GM18520 (cell line): Measurements from ENCODE around the gene PTRH1.

Experiments used
- ATAC-seq: cut with Tn5 transposase; IDR thresholded peaks from one replicate; pipeline ENCODE4 v1.9.1; 2021; ENCODE audit not compliant: unreplicated experiment

Gene PTRH1

DNA sequence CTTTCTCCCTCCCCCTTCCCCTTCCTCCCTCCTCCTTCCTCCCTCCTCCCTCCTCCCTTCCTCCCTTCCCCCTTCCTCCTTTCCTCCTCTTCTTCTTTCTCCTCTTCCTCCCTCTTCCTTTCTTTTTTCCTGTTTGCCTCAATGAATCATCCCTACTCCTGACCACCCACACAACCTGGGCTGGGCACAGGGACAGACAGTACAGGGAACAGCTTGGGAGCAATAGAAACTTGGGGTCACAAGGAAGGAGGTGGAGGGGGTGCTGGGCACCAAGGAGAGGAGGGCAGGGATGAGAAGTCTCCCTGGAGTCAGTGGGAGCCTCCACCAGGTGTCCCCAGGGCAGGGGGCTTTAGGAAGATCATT lies 5.4 kb upstream of the PTRH1 start:
- no peak for ATAC-seq

- ATAC-seq = no peak
These were observed 4.8 kb upstream of the PTRH1 start for GRCh38 chr9:127720031-127720864.

DNA sequence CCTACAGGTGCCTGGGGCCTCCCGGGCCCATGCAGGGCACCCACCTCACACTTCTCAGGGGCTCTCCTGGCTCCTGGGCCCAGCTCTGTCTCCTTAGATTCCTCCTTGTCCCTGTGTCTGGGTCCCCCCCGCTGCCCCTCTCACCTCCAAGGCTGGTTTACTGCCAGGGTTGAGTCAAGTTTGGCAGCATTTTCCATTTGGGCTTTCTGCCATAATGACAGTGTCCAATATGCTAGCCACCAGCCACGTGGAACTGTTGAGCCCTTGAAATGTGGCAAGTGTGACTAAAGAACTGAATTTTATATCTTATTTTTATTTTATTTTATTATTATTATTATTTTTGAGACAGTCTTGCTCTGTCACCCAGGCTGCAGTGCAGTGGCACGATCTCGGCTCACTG lies 2.3 kb upstream of the PTRH1 start:
- no peak for ATAC-seq

- no peak for ATAC-seq
These were observed 949 bp upstream of the PTRH1 start for GRCh38 chr9:127716412-127716811.

GRCh38 chr9:127714951-127715469 lies 453 bp downstream of the PTRH1 start:
- ATAC-seq = no peak

- ATAC-seq = no peak
These were observed 1.3 kb downstream of the PTRH1 start for GRCh38 chr9:127714020-127714750.

- no peak for ATAC-seq
These were observed 2.6 kb downstream of the PTRH1 start for GRCh38 chr9:127712867-127713266.

GRCh38 chr9:127712371-127712770 lies 3.1 kb downstream of the PTRH1 start:
- no peak for ATAC-seq

DNA sequence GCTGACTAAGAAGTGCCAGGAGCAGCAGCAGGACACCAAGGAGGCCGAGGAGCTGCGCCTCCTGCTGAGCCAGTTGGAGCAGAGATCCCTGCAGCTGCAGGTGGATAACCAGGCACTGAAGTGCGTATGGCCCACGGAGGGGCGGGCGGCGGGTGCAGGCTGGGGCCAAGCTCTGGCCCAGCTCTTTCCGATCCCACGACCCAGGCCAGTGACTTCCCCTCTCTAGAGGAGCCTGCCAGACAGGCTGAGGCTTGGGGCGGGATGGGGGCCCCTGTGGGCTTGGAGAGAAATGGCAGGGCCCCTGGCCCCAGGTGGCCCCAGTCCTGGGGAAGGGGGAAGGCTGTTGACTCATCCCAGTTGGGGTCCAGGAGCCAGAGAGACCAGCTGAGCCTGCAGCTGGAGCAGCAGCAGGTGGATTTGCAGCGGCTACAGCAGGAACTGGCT lies 3.6 kb downstream of the PTRH1 start:
- no peak for ATAC-seq

DNA sequence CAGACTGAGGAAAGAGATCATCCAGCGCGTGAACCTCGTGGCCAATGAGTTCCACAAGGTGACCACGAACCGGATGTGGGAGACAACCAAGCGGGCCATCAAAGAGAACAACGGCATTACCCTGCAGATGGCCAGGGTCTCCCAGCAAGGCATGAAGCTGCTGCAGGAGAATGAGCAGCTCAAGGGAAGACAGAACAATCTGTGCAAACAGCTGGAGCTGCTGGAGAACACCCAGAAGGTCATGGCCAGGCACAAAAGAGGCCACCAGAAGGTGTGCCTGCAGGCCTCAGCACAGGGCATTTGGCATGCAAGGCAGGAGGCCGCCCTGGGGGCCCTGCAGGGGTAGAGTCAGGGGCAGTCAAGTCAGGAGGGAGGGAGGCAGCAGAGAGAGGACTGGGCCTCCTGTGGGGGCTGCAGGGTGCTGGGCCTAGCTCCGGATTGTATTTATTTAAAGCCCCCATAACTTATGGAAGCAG lies 4.2 kb downstream of the PTRH1 start:
- no peak for ATAC-seq

GRCh38 chr9:127710204-127710783 lies 5.2 kb downstream of the PTRH1 start:
- no peak for ATAC-seq

- no peak for ATAC-seq
These were observed 6.4 kb downstream of the PTRH1 start for GRCh38 chr9:127708952-127709587.

- ATAC-seq = no peak
These were observed 7.7 kb downstream of the PTRH1 start for GRCh38 chr9:127707766-127708165.

DNA sequence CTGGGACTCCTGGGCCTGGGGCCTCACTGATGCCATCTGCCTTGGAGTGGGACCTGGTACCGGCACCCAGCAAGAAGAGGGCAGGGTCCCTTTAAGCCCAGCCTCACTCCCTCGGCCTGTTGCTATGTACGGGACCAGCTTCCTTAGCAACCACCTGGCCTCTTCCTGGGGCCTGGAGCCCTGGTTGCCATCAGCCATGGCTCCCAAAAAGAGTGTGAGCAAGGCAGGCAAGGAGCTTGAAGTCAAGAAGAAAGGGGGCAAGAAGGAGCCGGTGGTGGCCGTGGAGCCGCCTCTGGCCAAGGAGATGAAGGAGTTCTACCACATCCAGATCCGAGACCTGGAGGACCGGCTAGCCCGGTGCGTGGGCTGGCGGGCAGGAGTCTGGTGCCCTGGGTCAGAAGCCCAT lies 8.6 kb downstream of the PTRH1 start, which contains the start of gene CFAP157:
Gene CFAP157 (plus strand): TSS at position 153 of the 406 bp plus-strand sequence. CDS start 44 bp downstream, at position 197.
- no peak for ATAC-seq

GRCh38 chr9:127705577-127706379 lies 9.7 kb downstream of the PTRH1 start:
- no peak for ATAC-seq

DNA sequence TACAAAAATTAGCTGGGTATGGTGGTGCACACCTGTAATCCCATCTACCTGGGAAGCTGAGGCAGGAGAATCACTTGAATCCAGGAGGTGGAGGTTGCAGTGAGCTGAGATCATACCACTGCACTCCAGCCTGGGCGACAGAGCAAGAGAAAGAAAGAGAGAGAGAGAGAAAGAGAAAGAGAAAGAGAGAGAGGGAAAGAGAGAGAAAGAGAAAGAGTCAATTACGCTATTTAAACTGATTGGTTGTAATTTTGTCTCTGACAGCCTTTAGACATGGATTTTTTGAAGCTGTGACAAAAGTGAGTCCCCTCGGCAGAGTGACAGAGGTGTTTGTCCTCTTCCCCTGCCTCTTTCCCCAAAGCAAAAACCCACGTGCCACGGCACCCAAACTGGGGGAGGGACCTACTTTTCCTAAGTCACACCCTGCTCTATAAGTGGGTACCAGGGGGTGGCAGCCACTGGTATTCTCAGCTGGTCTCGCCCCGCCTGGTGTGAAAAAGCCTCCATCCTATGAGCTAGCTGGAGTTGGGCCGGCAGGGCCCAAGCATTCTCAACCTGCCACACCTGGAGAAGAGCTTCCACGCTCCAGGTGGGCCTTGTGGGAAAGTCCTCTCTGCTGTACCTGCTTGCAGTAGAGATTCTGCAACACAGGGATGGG lies 12.0 kb downstream of the PTRH1 start:
- no peak for ATAC-seq

GRCh38 chr9:127700594-127701255 lies 14.7 kb downstream of the PTRH1 start:
- ATAC-seq = no peak

DNA sequence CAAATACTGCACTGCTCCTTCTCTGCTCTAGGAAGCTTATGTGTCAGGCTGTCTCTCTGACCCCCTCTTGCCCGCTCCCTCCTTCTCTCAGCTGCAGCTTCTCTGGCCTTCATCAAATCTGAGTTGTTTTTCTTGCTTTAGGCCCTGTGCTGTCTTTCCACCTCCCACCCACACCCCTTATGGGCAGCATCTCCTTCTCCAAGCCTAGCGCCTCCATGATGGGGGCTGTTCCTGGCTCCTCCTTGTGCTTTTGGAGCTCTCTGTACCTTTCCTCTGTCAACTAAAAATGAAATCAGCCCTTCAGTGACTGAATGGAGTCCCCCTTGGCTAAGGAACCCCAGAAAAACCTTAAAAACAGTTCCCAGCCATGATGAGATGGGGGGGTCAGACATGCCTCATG lies 15.3 kb downstream of the PTRH1 start:
- ATAC-seq = no peak
